Tibial nerve (tissue), 4 donors: ENCODE data around the gene RPA1. TPM values are rescaled to one million over a fixed set of nuclear protein-coding genes. Genes with fewer than 3 reads are reported as not detected.

Source experiments
- DNase-seq, 2 donors: peaks; one replicate each; pipeline ENCODE4 v3.0.0-alpha.2; 2019; ENCODE audit warnings: low spot score in 2 of 2
- H3K27ac ChIP-seq, 4 donors: fragments of 200-600 bp; sonication (generic) in 3 of 4; one replicate each; pipeline ENCODE4 v1.5.1; 2017 to 2019; ENCODE audit warnings: mild to moderate bottlenecking in 1 of 4
- H3K27me3 ChIP-seq, 2 donors: fragments of 200-600 bp; sonication (generic) in 1 of 2; one replicate each; pipeline versions ENCODE4 v1.5.1 to v1.6.0; 2017 to 2019
- H3K36me3 ChIP-seq, 3 donors: fragments of 200-600 bp; sonication (generic); one replicate each; pipeline ENCODE4 v1.5.1; 2018 to 2019
- H3K4me1 ChIP-seq, 4 donors: fragments of 200-600 bp; sonication (generic) in 3 of 4; one replicate each; pipeline ENCODE4 v1.5.1; 2017 to 2019
- H3K4me3 ChIP-seq, 4 donors: fragments of 200-600 bp; sonication (generic) in 3 of 4; one replicate each; pipeline ENCODE4 v1.5.1; 2017 to 2019; ENCODE audit warnings: mild to moderate bottlenecking in 1 of 4, moderate library complexity in 1 of 4
- H3K9me3 ChIP-seq, 4 donors: fragments of 200-600 bp; sonication (generic) in 3 of 4; one replicate each; pipeline ENCODE4 v1.5.1; 2017 to 2019
- CTCF ChIP-seq, 5 experiments: fragments of 200-600 bp in 3 of 5; fragments of 450-650 bp in 2 of 5; sonication (generic) in 3 of 5; IDR thresholded peaks; one replicate each; pipeline ENCODE4 v1.5.1; 2016 to 2019; ENCODE audit warnings: antibody characterized with exemption in 5 of 5, mild to moderate bottlenecking in 3 of 5, moderate library complexity in 2 of 5
- EP300 ChIP-seq, 2 donors: sonication (generic); formaldehyde crosslinking; IDR thresholded peaks; one replicate each; pipeline ENCODE4 v1.6.1; 2017; ENCODE audit warnings: antibody characterized with exemption in 2 of 2, mild to moderate bottlenecking in 1 of 2
- POLR2A ChIP-seq, 2 donors: fragments of 450-650 bp; IDR thresholded peaks; one replicate each; pipeline ENCODE4 v1.6.1; 2017; ENCODE audit warnings: antibody characterized with exemption in 2 of 2, mild to moderate bottlenecking in 2 of 2, moderate library complexity in 2 of 2
- WGBS, 2 donors: methylation state at CpG; one replicate each; pipeline ENCODE4 v1.1.5; 2018; 5-methylcytosine and 5-hydroxymethylcytosine counted together
- total RNA-seq, 4 donors: library from RNA; depleted of rRNA; stranded (reverse); fragments of >200 nt; gene quantifications; one replicate each; pipeline ENCODE4 v1.1.0, GENCODE V29; 2016

The RPA1 gene
- total RNA-seq, 4 donors from 2014 or later = 18.0 to 31.0 (median 26.7) TPM

- TF ChIP-seq EP300 (IDR thresholded peaks at IDR 0.05) = no peak
- TF ChIP-seq CTCF (IDR thresholded peaks at IDR 0.05) = no peak
- no peak for TF ChIP-seq POLR2A (IDR thresholded peaks at IDR 0.05)
- Histone ChIP-seq H3K9me3 (no peaks in the 10 kb centered on the region), H3K4me3 (no peak overlapping the region), H3K27me3 (no peaks in the 10 kb centered on the region), H3K27ac (no peak overlapping the region), H3K36me3 (peaks cover 0 to 34% (median 0%) of the 10 kb centered on the region in 3 donors), H3K4me1 (no peaks in the 10 kb centered on the region)
- WGBS, 2 donors = 89 to 92% methylated on average over 3 of the region's 3 CpGs
- no peak for DNase-seq
Measured at GRCh38 chr17:1867307-1867706, 37.5 kb downstream of the RPA1 start.

GRCh38 chr17:1868090-1868489 is 38.3 kb downstream of the RPA1 start:
- Histone ChIP-seq H3K27me3 (no peaks in the 10 kb centered on the region), H3K36me3 (peaks cover 0 to 41% (median 0%) of the 10 kb centered on the region in 3 donors), H3K4me1 (no peaks in the 10 kb centered on the region), H3K4me3 (no peak overlapping the region), H3K9me3 (no peaks in the 10 kb centered on the region), H3K27ac (no peak overlapping the region)
- TF ChIP-seq CTCF (IDR thresholded peaks at IDR 0.05) (no peak), POLR2A (IDR thresholded peaks at IDR 0.05) (no peak), EP300 (IDR thresholded peaks at IDR 0.05) (no peak)
- 90 to 92% methylated on average over 8 of the region's 8 CpGs for WGBS, 2 donors
- no peak for DNase-seq

DNA sequence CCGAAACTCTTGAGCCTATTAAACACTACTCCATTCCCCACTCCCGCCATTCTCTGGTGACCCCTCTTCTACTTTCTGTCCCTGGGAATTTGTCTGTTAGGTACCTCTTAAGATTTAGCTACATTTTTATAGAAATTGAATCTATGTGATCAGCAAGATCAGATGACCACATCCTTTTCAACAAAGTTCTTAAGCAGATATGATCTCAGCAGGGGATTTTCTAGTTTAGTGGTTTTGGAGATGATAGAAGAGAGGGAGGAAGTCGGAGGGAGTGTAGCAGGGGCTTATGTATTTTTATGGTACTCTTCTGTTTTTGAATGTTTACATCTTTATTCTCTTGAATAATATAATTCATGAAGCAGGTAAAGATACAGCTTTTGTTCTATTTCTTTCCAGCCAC is 40.8 kb downstream of the RPA1 start:
- WGBS, 2 donors = 82 to 87% methylated on average over 3 of the region's 3 CpGs
- H3K4me3 ChIP-seq = no peak overlapping the region
- TF ChIP-seq CTCF (IDR thresholded peaks at IDR 0.05) = no peak
- H3K27ac ChIP-seq = no peak overlapping the region
- H3K4me1 ChIP-seq = no peaks in the 10 kb centered on the region
- peaks cover 0 to 60% (median 0%) of the 10 kb centered on the region in 3 donors for H3K36me3 ChIP-seq
- DNase-seq = no peak
- no peaks in the 10 kb centered on the region for H3K27me3 ChIP-seq
- H3K9me3 ChIP-seq = no peaks in the 10 kb centered on the region

GRCh38 chr17:1871756-1872155 is 42.0 kb downstream of the RPA1 start:
- Histone ChIP-seq H3K27ac (no peak overlapping the region), H3K4me3 (no peak overlapping the region), H3K4me1 (no peaks in the 10 kb centered on the region), H3K9me3 (no peaks in the 10 kb centered on the region), H3K27me3 (no peaks in the 10 kb centered on the region), H3K36me3 (peaks cover 0 to 70% (median 0%) of the 10 kb centered on the region in 3 donors)
- 79 to 91% methylated on average over 5 of the region's 5 CpGs for WGBS, 2 donors
- TF ChIP-seq POLR2A (IDR thresholded peaks at IDR 0.05) = no peak
- no peak for TF ChIP-seq CTCF (IDR thresholded peaks at IDR 0.05)
- no peak for TF ChIP-seq EP300 (IDR thresholded peaks at IDR 0.05)
- DNase-seq = no peak

GRCh38 chr17:1872254-1872653 is 42.4 kb downstream of the RPA1 start:
- H3K4me1 ChIP-seq = no peaks in the 10 kb centered on the region
- no peaks in the 10 kb centered on the region for H3K27me3 ChIP-seq
- DNase-seq = no peak
- peaks cover 0 to 73% (median 0%) of the 10 kb centered on the region in 3 donors for H3K36me3 ChIP-seq
- H3K27ac ChIP-seq = no peak overlapping the region
- no peaks in the 10 kb centered on the region for H3K9me3 ChIP-seq
- WGBS, 2 donors = 92 to 94% methylated on average over 12 of the region's 12 CpGs
- H3K4me3 ChIP-seq = no peak overlapping the region
- no peak for TF ChIP-seq POLR2A (IDR thresholded peaks at IDR 0.05)
- no peak for TF ChIP-seq CTCF (IDR thresholded peaks at IDR 0.05)
- TF ChIP-seq EP300 (IDR thresholded peaks at IDR 0.05) = no peak
